ENCODE measurements around the gene COMT. TPM values are rescaled to one million over a fixed set of nuclear protein-coding genes. Genes with fewer than 3 reads are reported as not detected.

The COMT gene
- total RNA-seq, 1 experiment from 2014 or later, result 96.0 TPM

DNA sequence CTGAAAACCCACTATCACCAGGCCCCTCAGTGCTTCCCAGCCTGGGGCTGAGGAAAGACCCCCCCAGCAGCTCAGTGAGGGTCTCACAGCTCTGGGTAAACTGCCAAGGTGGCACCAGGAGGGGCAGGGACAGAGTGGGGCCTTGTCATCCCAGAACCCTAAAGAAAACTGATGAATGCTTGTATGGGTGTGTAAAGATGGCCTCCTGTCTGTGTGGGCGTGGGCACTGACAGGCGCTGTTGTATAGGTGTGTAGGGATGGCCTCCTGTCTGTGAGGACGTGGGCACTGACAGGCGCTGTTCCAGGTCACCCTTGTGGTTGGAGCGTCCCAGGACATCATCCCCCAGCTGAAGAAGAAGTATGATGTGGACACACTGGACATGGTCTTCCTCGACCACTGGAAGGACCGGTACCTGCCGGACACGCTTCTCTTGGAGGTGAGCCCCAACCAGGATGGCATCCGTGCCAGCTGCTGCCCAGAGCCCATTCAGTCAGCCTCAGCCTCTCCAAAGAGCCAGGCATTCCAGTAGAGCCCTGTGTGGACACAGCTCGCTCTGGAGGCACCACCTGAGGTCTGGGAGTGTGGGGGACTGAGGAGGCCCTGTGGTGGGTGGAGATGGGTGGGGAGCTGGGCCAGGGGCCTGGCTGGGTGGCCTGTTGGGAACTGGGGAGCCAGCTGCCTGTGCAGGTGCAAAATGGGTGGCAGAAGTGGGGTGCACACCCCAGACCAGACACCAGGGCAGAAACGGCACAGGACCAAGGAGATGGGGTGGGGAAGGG is 22.5 kb downstream of the COMT start:
- peaks cover 19% of the 10 kb centered on the region for H3K36me3 Mint-ChIP-seq (ENCODE audit: insufficient read depth, unreplicated experiment)
- no peaks in the 10 kb centered on the region for H3K27me3 Mint-ChIP-seq (ENCODE audit: insufficient read depth, unreplicated experiment)
- peak overlapping the region; percentile 50 for H3K4me3 ChIP-seq (ENCODE audit: low read depth, low read length)
- no TSS peak for BruUV-seq (replicated peaks)
- no peaks in the 10 kb centered on the region for H3K9me3 ChIP-seq
- peaks cover 54% of the 10 kb centered on the region for H3K4me1 ChIP-seq
- ChIA-PET POLR2A (no interaction called here), CTCF (no interaction called here)
- intact Hi-C loops (cut with micrococcal nuclease; ENCODE audit: unreplicated experiment), result loop anchor here (2.0 to 10.0 kb wide), 3 partner anchors 57 to 151 kb away; partner anchors contain the start of genes DGCR8, RANBP1, TANGO2 and TRMT2A
- DNase-seq, result no peak
- no peak overlapping the region for H3K27ac Mint-ChIP-seq (ENCODE audit: unreplicated experiment)
- TF ChIP-seq, protein P1, sequence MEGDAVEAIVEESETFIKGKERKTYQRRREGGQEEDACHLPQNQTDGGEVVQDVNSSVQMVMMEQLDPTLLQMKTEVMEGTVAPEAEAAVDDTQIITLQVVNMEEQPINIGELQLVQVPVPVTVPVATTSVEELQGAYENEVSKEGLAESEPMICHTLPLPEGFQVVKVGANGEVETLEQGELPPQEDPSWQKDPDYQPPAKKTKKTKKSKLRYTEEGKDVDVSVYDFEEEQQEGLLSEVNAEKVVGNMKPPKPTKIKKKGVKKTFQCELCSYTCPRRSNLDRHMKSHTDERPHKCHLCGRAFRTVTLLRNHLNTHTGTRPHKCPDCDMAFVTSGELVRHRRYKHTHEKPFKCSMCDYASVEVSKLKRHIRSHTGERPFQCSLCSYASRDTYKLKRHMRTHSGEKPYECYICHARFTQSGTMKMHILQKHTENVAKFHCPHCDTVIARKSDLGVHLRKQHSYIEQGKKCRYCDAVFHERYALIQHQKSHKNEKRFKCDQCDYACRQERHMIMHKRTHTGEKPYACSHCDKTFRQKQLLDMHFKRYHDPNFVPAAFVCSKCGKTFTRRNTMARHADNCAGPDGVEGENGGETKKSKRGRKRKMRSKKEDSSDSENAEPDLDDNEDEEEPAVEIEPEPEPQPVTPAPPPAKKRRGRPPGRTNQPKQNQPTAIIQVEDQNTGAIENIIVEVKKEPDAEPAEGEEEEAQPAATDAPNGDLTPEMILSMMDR (IDR thresholded peaks at IDR 0.05; ENCODE audit: insufficient read depth in 1 of 2, low read depth in 1 of 2, low read length in 1 of 2, severe bottlenecking in 1 of 2, unreplicated experiment in 1 of 2), result no peak
- H3K4me3 Mint-ChIP-seq (ENCODE audit: unreplicated experiment), result peak overlapping the region; percentile 94
- no peaks in the 10 kb centered on the region for H3K9me3 Mint-ChIP-seq (ENCODE audit: unreplicated experiment)
- peaks cover 6% of the 10 kb centered on the region for H3K36me3 ChIP-seq (ENCODE audit: control insufficient read depth, insufficient read depth, low read length)
- no peaks in the 10 kb centered on the region for H3K27me3 ChIP-seq (replicated peaks; ENCODE audit: control insufficient read depth, insufficient read depth, low read length)
- peaks cover 20% of the 10 kb centered on the region for H3K4me1 Mint-ChIP-seq (ENCODE audit: low read depth, unreplicated experiment)

DNA sequence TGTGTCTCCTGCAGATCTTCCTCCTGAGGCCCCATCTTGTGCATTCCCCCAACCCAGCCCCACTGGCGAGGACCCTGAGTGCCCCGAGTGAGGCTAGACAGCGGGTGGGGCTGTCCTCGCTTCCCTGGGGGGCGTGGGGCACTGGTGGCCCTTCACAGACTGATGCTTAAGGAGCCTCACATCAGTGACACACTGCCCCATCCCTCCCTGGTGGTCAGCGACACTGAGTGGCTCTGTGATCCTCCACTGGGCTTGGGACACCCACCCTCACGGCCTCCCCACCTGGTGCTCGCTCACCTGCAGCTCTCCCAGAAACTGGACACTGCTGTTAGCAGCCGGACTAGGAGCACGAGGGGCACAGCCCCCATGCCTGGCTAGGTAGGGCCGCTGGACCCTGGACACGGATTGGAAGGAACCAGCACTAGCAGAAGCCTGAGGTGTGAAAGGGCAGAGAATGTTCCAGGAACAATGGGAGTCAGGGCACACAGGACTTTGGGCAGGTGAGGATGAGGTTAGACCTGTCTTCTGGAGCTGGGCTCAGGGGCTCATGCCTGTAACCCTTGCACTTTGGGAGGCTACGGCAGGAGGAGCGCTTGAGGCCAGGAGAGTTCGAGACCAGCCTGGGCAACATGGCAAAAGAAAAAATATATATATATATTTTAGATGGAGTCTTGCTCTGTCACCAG is 23.3 kb downstream of the COMT start:
- H3K9me3 ChIP-seq, result no peaks in the 10 kb centered on the region
- Mint-ChIP-seq H3K27me3 (ENCODE audit: insufficient read depth, unreplicated experiment) (no peaks in the 10 kb centered on the region), H3K9me3 (ENCODE audit: unreplicated experiment) (no peaks in the 10 kb centered on the region), H3K36me3 (ENCODE audit: insufficient read depth, unreplicated experiment) (peaks cover 24% of the 10 kb centered on the region), H3K4me1 (ENCODE audit: low read depth, unreplicated experiment) (peaks cover 20% of the 10 kb centered on the region), H3K4me3 (ENCODE audit: unreplicated experiment) (no peak overlapping the region), H3K27ac (ENCODE audit: unreplicated experiment) (no peak overlapping the region)
- no peaks in the 10 kb centered on the region for H3K27me3 ChIP-seq (replicated peaks; ENCODE audit: control insufficient read depth, insufficient read depth, low read length)
- no peak overlapping the region for H3K4me3 ChIP-seq (ENCODE audit: low read depth, low read length)
- DNase-seq, result no peak
- H3K4me1 ChIP-seq, result peaks cover 48% of the 10 kb centered on the region
- peaks cover 6% of the 10 kb centered on the region for H3K36me3 ChIP-seq (ENCODE audit: control insufficient read depth, insufficient read depth, low read length)
- POLR2A ChIA-PET, result no interaction called here
- TF ChIP-seq, protein P1 (IDR thresholded peaks at IDR 0.05; ENCODE audit: insufficient read depth in 1 of 2, low read depth in 1 of 2, low read length in 1 of 2, severe bottlenecking in 1 of 2, unreplicated experiment in 1 of 2), result no peak
- BruUV-seq (replicated peaks), result no TSS peak
- CTCF ChIA-PET, result interaction anchor here (1.1 kb wide), 1 partner anchor 11 kb away, joined by 3 read pairs; no protein-coding TSS in a partner anchor
- intact Hi-C loops (cut with micrococcal nuclease; ENCODE audit: unreplicated experiment), result loop anchor here (10.0 kb wide), 1 partner anchor 150 kb away; the partner anchor contains the start of genes RANBP1 and TRMT2A

Data from Caco-2 (cell line).